Left ventricle myocardium inferior (tissue), 1 donor: ENCODE data around the gene NODAL. TPM values are rescaled to one million over a fixed set of nuclear protein-coding genes. Genes with fewer than 3 reads are reported as not detected.
A peak's percentile ranks its signal among the peaks of the same experiment; 100 is the strongest.

ENCODE experiments used
- DNase-seq: peaks from one replicate; pipeline ENCODE4 v3.0.0-alpha.2; 2020
- H3K27ac ChIP-seq: fragments of 200-600 bp; replicated peaks from 2 replicates; pipeline ENCODE4 v1.8.0; 2021
- H3K27me3 ChIP-seq: fragments of 200-600 bp; 2 replicates; pipeline ENCODE4 v1.8.0; 2021; ENCODE audit warnings: low read depth
- H3K36me3 ChIP-seq: fragments of 200-600 bp; 2 replicates; pipeline ENCODE4 v1.8.0; 2021
- H3K4me1 ChIP-seq: fragments of 200-600 bp; 2 replicates; pipeline ENCODE4 v1.8.0; 2021
- H3K4me3 ChIP-seq: fragments of 200-600 bp; 2 replicates; pipeline ENCODE4 v1.8.0; 2021; ENCODE audit warnings: mild to moderate bottlenecking, moderate library complexity
- H3K9me3 ChIP-seq: fragments of 200-600 bp; replicated peaks from 2 replicates; pipeline ENCODE4 v1.8.0; 2021
- CTCF ChIP-seq: fragments of 200-600 bp; IDR thresholded peaks from 2 replicates; pipeline ENCODE4 v1.8.0; 2021; ENCODE audit warnings: antibody characterized with exemption, mild to moderate bottlenecking, borderline replicate concordance
- intact Hi-C: fragments of 100-400 bp; cut with micrococcal nuclease; formaldehyde crosslinking; loops from one replicate; pipeline ENCODE4 v1.11.0; 2022
- total RNA-seq: library from RNA; stranded (reverse); fragmentation: NEBNext Ultra II Directional; extraction: Animal tissue kit (Norgen Biotek cat#: 25700); gene quantifications from one replicate; pipeline ENCODE4 v1.2.1, GENCODE V29; 2021
- donor health status: DM: no; HTN: yes; CAD: no; lungs with severe emphysema.

Gene NODAL
- total RNA-seq, 1 donor from 2014 or later = 0.16 TPM

GRCh38 chr10:70472799-70473454, 31.4 kb upstream of the NODAL start:
- no peak for DNase-seq
- Histone ChIP-seq H3K4me1 (peaks cover 30% of the 10 kb centered on the region), H3K27me3 (no peaks in the 10 kb centered on the region), H3K9me3 (no peaks in the 10 kb centered on the region), H3K4me3 (no peak overlapping the region), H3K27ac (no peak overlapping the region), H3K36me3 (no peaks in the 10 kb centered on the region)
- intact Hi-C loops = no loop called here
- TF ChIP-seq CTCF = no peak

GRCh38 chr10:70466951-70467350, 25.5 kb upstream of the NODAL start:
- no peak for TF ChIP-seq CTCF
- Histone ChIP-seq H3K9me3 (no peaks in the 10 kb centered on the region), H3K36me3 (no peaks in the 10 kb centered on the region), H3K4me1 (peaks cover 28% of the 10 kb centered on the region), H3K27me3 (no peaks in the 10 kb centered on the region), H3K27ac (no peak overlapping the region), H3K4me3 (no peak overlapping the region)
- intact Hi-C loops = loop anchor here (10.0 kb wide), 1 partner anchor 288 kb away; no protein-coding TSS in a partner anchor
- DNase-seq = no peak

GRCh38 chr10:70465832-70466231, 24.4 kb upstream of the NODAL start:
- Histone ChIP-seq H3K36me3 (no peaks in the 10 kb centered on the region), H3K27ac (no peak overlapping the region)
- DNase-seq = no peak

GRCh38 chr10:70465278-70465677, 23.8 kb upstream of the NODAL start:
- peaks cover 34% of the 10 kb centered on the region for H3K4me1 ChIP-seq
- H3K27ac ChIP-seq = no peak overlapping the region
- no peak overlapping the region for H3K4me3 ChIP-seq
- TF ChIP-seq CTCF = no peak
- no peaks in the 10 kb centered on the region for H3K27me3 ChIP-seq
- H3K36me3 ChIP-seq = no peaks in the 10 kb centered on the region
- no peaks in the 10 kb centered on the region for H3K9me3 ChIP-seq
- no peak for DNase-seq
- intact Hi-C loops = loop anchor here (10.0 kb wide), 1 partner anchor 290 kb away; no protein-coding TSS in a partner anchor

More at GRCh38 chr10:70465832-70466231, 24.4 kb upstream of the NODAL start:
- no peak for TF ChIP-seq CTCF
- Histone ChIP-seq H3K4me3 (no peak overlapping the region), H3K9me3 (no peaks in the 10 kb centered on the region), H3K27me3 (no peaks in the 10 kb centered on the region), H3K4me1 (peaks cover 34% of the 10 kb centered on the region)
- intact Hi-C loops = loop anchor here (10.0 kb wide), 1 partner anchor 289 kb away; no protein-coding TSS in a partner anchor

GRCh38 chr10:70462349-70462984, 21.0 kb upstream of the NODAL start:
- no peaks in the 10 kb centered on the region for H3K9me3 ChIP-seq
- peak overlapping the region; percentile 50 for H3K27ac ChIP-seq
- H3K4me1 ChIP-seq = peaks cover 48% of the 10 kb centered on the region
- DNase-seq = peak; percentile 86
- no peak overlapping the region for H3K4me3 ChIP-seq
- peak; percentile 18 for TF ChIP-seq CTCF
- no peaks in the 10 kb centered on the region for H3K36me3 ChIP-seq
- H3K27me3 ChIP-seq = no peaks in the 10 kb centered on the region
- intact Hi-C loops = loop anchor here (10.0 kb wide), 1 partner anchor 292 kb away; no protein-coding TSS in a partner anchor
